Left colon (tissue), 2 donors: ENCODE results near the gene STMP1. TPM values are rescaled to one million over a fixed set of nuclear protein-coding genes. Genes with fewer than 3 reads are reported as not detected.
"Not testable (repeated sequence)": the region's sequence is repeated elsewhere in the genome, so short reads cannot be mapped to it uniquely, and the experiment has no call there.

Experiments
- ATAC-seq: fragments of 200-7000 bp; cut with Tn5 transposase; one replicate; pipeline ENCODE4 v1.9.1; 2020; ENCODE audit warnings: mild to moderate bottlenecking, moderate library complexity
- DNase-seq, 2 donors: peaks; one replicate each; pipeline ENCODE4 v3.0.0-alpha.2; 2020
- intact Hi-C, 2 donors: fragments of 100-400 bp; cut with DNase I in 1 of 2; cut with micrococcal nuclease in 1 of 2; formaldehyde crosslinking; loops; one replicate each; pipeline versions ENCODE4 v1.11.2 to v1.14.0; 2022; cut with DNase I, micrococcal nuclease
- total RNA-seq, 2 donors: library from RNA; stranded (reverse); fragmentation: NEBNext Ultra II Directional; extraction: Animal tissue kit (Norgen Biotek cat#: 25700); gene quantifications; one replicate each; pipeline ENCODE4 v1.2.1, GENCODE V29; 2021
- donor health status: DM: no; HTN: no; CAD: no.
- donor health status: DM: yes; HTN: yes; CAD: no.

STMP1 gene
- total RNA-seq, 2 donors from 2014 or later: 22.6 to 30.4 TPM

DNA sequence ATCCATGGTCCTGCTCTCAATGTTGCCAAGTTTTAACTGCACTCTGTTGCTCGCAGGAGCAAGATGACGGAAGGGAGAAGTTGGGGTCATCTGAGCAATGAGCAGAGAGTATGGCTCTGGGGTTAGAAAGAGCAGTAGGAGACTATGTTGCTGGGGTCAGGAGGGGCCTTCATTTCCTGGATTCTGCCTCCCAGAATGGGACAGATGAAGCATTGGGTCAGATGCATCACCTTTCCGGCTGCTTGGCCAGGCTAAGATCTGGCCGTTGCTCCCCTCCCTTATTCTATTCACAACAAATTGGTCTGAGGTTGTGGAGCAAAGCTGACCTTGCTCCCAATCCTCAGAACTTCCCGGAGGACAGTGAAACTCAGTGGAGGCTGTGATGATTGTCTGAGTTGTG, 22.4 kb downstream of the STMP1 start:
- intact Hi-C loops: no loop called here
- DNase-seq (no peak), ATAC-seq (no peak)

- ATAC-seq (no peak), DNase-seq (no peak)
- intact Hi-C loops: no loop called here
Measured at GRCh38 chr7:135685306-135686084, 23.2 kb downstream of the STMP1 start.

- ATAC-seq: no peak
- no peak for DNase-seq
- intact Hi-C loops: no loop called here
Measured at GRCh38 chr7:135687466-135687865, 25.2 kb downstream of the STMP1 start.

DNA sequence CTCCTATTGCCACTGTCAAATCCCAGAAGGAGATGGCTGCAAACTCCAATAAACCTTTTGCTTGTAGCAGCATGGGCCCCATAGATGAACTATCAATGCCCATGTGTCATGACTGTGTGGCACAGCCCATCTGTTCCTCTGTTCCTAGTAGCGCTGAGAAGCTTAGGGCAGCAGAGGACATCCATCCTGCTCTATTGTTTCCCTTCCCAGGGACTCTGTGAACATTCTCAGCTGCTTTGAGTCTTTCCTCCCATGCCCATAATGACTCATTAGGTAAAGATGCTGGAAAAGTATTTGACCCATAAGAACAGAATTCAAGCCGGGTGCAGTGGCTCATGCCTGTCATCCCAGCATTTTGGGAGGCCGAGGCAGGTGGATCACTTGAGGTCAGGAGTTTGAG, 28.3 kb downstream of the STMP1 start:
- intact Hi-C loops: no loop called here
- no peak for DNase-seq
- ATAC-seq: no peak

DNA sequence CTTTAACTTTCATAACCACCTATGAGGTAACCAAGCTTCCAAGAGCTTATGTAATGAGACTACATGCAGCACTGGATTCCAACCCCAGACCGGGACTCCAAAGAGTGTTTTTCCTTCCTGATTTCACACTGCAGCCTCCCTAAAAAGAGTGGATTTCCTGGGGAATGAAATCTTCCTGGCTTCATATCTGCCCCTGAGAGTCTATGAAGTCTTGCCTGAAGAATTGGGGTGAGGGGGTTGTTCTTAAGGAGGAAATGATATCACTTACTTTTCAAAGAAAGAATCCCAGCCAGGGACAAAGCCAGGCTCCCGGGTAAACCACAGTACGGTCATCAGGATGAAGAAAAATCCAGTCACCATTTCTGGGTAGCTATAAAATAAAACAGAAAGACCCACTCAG, 29.7 kb downstream of the STMP1 start:
- ATAC-seq: no peak
- intact Hi-C loops: no loop called here
- no peak for DNase-seq

GRCh38 chr7:135692606-135693005, 30.3 kb downstream of the STMP1 start:
- ATAC-seq, intact Hi-C loops, DNase-seq: not testable (repeated sequence)

GRCh38 chr7:135693558-135693957, 31.2 kb downstream of the STMP1 start:
- DNase-seq: no peak
- no peak for ATAC-seq
- intact Hi-C loops: no loop called here

- no peak for DNase-seq
- ATAC-seq: no peak
- intact Hi-C loops: no loop called here
Measured at GRCh38 chr7:135697276-135698049, 35.1 kb downstream of the STMP1 start.

GRCh38 chr7:135704074-135704473, 41.8 kb downstream of the STMP1 start:
- intact Hi-C loops: no loop called here
- ATAC-seq: no peak
- DNase-seq: no peak

DNA sequence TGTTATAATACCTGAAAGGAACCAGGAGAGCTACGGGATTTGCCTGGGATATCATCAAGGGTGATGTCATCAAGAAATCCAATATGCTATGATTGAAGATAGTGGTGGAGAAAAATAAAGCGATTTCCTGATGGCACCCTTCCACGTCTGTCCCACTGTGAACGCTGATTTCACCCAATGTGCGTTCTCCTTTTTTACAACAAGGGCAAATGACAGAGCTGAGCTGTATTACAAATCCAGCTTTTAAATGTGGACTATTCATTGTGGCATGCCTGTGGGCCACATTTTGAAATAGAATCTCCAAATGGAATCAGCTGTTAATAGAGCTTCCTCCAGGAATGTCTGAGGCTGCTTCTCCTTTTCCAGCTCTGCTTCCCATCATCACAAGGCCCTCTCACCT, 42.4 kb downstream of the STMP1 start:
- DNase-seq (no peak), ATAC-seq (no peak)
- intact Hi-C loops: no loop called here

- no peak for DNase-seq
- intact Hi-C loops: no loop called here
- no peak for ATAC-seq
Measured at GRCh38 chr7:135706038-135706742, 43.9 kb downstream of the STMP1 start.

GRCh38 chr7:135706858-135707569, 44.7 kb downstream of the STMP1 start:
- DNase-seq (no peak), ATAC-seq (no peak)
- intact Hi-C loops: no loop called here

DNA sequence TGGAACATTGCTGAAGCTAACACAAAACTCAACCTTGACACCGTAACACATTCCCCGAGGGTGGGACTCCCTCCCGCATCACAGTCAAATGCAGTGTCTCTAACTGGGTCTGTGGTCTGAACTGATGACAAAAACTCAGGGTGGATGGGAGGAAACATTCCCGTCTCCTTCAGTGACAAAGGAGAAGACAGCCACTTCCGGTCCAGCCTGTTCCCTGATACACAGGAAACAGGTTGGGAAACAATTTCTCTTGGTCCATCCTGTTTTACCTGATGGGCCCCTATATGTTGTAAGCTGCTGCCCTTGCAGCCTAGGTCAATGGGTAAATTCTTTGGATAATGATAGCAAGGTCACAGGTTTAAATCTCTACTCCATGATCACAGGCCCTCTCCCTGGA, 45.3 kb downstream of the STMP1 start:
- intact Hi-C loops: no loop called here
- ATAC-seq (no peak), DNase-seq (no peak)

DNA sequence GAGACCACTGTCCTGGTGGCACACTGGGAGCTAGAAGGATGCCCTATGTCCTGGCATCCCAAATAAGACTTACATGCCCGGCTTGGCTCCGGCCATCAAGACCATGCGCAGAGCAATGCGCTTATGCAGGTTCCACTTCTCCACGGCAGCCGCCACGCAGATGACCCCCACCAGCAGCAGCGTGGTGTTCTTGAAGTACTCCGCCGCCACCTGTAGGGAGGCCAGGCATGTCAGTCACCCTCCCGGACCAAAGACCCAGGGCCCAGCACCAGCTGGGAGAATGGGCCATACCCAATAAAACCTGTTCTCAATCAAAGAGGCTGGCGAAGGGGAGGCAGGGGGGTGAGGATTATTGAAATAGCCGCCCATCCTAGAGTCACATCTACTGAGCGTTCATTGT, 45.7 kb downstream of the STMP1 start:
- intact Hi-C loops: no loop called here
- DNase-seq (no peak), ATAC-seq (no peak)

DNA sequence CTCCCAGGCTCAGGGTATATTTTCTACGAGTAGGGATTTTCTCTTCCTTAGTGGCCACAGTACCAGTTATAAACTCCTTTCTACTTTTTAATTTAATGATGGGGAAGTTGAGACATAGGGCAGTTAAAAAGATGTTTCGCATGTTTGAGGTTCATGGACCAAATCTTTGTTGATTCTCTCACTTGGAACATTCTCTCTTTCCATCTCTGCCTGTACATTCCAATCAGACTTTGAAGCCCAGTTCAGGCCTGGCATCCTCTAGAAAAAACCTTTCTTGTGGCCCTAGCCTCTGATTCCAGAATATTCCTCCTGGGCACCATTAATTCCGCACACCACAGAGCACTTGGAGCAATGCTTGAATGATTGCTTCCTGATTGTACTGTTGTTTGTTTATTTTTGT, 47.2 kb downstream of the STMP1 start:
- ATAC-seq (no peak), DNase-seq (no peak)
- intact Hi-C loops: no loop called here

GRCh38 chr7:135710417-135711138, 48.3 kb downstream of the STMP1 start:
- intact Hi-C loops: no loop called here
- ATAC-seq (no peak), DNase-seq (no peak)

GRCh38 chr7:135711139-135711469, 48.8 kb downstream of the STMP1 start:
- DNase-seq (no peak), ATAC-seq (no peak)
- intact Hi-C loops: no loop called here

DNA sequence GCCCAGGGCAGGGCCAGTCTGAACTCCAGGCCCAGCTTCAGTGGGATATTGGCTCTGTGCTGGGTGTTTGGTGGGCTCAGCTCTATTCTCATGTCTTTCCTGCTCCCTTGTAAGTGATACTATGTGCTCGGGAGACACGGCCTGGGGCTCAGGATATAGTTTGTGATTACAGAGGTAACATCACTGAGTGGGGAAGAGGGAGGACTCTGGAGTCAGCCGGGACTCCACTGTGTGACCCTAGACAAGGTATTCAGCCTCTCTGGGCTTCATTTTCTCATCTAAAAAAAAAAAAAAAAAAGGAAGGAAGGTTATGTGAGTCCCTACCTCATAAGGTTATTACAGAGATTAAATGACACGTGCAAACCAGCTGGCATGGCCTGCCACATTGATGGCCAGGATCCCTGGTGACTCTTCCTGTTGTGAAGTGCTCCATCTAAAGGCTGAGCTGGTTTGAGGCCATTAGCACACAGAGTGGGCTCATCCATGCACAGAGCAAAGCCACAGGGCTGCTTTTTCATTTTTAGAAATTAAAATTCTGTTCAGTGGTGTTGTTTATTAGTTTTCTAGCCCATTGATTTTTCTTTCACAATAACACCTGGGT, 50.0 kb downstream of the STMP1 start:
- ATAC-seq: no peak
- DNase-seq: no peak
- intact Hi-C loops: no loop called here
